Cerebellar nuclear complex (tissue), 1 donor: Measurements from ENCODE around the gene CCT7.
A peak's percentile ranks its signal among the peaks of the same experiment; 100 is the strongest.
"Not testable (repeated sequence)": the region's sequence is repeated elsewhere in the genome, so short reads cannot be mapped to it uniquely, and the experiment has no call there.

Experiments
- DNase-seq, 2 experiments: peaks; one replicate each; lab custom pipeline; 2025; lab: John Stamatoyannopoulos, UW

The CCT7 gene

DNA sequence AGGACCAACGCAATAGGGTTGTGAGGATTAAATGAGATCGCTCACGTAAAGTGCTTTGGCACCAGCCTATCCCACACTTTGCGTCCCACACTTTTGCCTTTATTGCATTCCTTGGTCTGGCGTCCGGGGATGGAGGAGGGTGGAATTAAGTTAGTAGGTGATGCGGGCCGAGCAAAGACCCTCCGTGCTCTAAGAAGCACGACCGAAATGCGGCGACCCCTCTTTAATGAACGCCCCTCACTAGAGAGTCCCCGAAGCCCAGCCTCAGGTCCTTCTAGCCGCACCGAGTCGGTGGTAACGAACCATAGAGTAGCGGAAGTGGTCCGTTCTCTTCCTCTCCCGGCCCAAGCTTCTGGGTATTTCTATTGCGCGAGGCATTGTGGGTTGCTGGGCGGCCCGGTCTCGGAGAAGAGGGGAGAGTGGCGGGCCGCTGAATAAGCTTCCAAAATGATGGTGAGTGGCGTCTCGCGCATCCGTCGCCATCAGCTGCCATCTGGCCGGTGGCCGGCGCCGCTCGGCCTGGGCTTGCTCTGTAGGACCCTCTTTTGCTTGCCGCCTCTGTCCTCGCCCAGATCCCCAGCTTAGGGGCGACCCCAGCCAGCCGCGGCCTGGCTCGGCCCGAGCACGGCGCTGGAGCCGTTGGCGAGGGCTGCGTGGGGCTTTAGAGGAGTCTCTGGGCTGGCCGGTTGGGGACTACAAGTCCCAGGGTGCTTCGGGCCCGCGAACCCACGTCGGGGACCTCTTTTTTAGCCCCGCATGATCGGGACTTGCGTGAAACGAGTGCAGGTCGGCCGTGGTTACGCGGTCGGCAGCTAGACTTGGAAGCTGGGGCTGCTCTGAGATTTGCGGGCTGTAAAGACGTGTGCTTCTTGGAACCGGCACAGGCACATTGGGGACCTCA is at the start of gene CCT7:
CCT7 (plus strand) TSS at position 377 of the 901 bp plus-strand sequence; CDS start at position 448, 71 bp downstream.
- peak; percentile 15 to 84 for DNase-seq

GRCh38 chr2:73185965-73186364 is 48.1 kb upstream of the CCT7 start:
- no peak for DNase-seq

DNA sequence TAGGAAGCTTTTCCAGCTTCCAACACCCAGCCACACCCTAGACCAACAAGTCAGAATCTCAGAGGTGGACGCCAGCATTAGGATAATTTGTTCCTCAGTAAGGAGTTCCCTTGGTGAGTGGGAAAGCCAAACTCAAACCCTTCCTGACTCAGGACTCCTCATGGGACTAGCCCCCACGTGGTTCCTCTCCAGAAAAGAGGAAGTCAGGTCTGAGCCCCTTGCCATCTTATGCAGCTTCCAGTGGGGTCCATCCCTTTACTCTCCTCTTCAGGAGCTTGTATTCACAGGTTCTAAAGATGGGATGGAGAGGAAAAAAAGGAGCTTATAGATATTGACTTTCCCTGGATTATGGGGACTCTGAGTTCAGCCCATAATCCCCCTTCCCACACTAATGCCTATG is 46.6 kb upstream of the CCT7 start:
- DNase-seq = no peak

GRCh38 chr2:73197579-73197978 is 36.5 kb upstream of the CCT7 start:
- DNase-seq = no peak

DNA sequence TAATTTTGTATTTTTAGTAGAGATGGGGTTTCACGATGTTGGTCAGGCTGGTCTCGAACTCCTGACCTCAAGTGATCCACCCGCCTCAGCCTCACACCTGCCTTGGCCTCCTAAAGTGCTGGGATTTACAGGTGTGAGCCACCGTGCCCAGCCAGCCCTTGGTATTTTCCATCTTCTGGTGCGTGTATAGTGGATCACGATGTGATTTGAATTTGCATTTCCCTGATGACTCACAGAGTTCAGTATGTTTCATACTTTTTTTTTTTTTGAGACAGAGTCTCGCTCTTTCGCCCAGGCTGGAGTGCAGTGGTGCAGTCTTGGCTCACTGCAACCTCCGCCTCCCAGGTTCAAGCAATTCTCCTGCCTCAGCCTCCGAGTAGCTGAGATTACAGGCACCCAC is 33.8 kb upstream of the CCT7 start:
- DNase-seq = not testable (repeated sequence)

DNA sequence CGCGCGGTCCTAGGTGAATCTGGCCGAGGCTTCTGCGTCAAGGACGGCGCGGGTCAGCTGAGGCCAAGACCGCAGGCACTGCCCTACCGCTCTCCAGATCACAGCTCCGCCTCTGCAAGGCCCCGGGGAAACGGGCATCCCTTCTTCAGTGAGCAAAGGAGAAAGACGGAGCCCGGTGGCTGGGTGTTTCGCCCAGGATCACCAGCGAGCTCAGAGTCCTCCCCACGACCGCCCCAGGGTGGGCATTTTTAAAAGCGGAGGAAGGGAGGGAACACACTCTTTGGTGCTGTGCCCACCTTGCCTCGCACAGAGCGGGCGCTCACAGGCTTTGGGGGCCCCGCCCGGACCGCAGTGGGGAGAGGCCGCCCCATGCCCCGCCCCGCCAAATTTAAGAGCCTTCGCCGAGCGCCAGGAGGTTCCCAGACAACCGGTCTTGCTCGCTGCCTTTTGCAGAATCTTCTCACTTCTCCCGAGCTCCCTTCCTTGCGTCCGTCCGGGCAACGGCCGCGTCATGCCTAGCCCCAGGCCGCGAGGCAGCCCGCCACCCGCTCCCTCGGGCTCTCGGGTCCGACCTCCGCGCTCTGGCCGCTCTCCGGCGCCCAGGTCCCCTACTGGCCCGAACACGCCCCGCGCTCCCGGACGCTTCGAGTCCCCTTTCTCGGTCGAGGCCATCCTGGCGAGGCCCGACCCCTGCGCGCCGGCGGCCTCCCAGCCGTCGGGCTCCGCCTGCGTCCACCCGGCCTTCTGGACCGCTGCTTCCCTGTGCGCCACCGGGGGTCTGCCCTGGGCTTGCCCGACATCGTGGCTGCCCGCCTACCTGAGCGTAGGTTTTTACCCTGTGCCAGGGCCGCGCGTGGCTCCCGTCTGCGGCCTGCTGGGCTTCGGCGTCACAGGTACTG is 31.7 kb upstream of the CCT7 start, which contains the start of gene NOTO:
NOTO (plus strand) TSS at position 419 of the 899 bp plus-strand sequence; CDS start at position 512, 93 bp downstream.
- no peak for DNase-seq

DNA sequence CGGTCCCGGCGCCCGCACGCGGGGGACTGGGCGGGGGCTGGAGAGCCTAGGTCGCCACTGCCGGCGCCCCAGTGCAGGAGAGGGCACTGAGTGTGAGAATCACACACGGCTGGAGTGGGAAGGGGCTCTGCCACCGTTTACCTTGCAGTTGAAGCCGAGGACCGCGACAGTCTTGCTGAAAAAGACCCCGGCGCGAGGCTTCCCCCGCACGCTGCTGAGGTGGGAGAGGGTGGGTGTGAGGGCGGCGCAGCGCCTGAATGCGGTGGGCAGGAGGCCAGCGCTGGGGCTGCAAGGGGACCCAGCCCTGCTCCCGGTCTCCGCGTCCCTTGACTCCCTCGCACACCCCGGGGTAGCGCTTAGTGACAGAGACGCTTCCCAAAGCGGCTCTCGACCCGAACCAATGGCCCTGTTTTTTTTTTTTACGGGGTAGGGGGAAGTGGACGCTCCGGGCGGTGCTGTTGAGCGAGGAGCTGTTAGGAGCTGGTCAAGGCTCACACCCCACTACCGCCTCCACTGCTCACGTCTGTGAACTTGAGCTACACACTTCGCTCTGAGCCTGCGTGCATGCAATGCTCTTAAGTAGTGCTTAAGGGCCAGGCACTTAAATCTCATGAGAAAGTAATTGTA is 30.9 kb upstream of the CCT7 start:
- no peak for DNase-seq

DNA sequence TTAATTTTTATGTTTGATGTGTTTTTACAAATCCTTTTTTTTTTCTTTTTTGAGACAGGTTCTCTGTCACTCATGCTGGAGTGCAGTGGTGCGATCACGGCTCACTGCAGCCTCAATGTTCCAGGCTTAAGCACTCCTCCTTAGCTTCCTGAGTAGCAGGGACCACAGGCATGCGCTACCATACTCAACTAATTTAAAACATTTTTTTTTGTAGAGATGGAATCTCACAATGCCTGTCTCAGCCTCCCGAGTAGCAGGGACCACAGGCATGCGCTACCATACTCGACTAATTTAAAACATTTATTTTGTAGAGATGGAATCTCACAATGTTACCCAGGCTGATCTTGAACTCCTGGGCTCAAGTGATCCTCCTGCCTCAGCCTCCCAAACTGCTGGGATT is 28.5 kb upstream of the CCT7 start:
- DNase-seq = no peak

- no peak for DNase-seq
Observed at GRCh38 chr2:73208258-73208657, 25.9 kb upstream of the CCT7 start.

- DNase-seq = no peak
Observed at GRCh38 chr2:73210019-73210418, 24.1 kb upstream of the CCT7 start.

GRCh38 chr2:73210696-73211095 is 23.4 kb upstream of the CCT7 start:
- DNase-seq = no peak

DNA sequence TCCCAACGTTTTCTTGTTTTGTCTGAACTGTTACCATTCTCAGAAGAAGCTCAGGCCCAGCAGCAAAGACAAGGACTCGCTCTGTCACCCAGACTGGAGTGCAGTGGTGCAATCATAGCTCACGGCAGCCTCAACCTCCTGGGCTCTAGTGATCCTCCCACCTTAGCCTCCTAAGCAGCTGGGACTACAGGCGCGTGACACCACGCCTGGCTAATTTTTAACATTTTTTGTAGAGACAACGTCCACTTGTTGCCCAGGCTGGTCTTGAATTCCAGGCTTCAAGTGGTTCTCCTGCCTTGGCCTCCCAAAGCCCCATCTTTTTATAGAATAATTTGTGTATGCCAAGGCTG is 22.0 kb upstream of the CCT7 start:
- no peak for DNase-seq

DNA sequence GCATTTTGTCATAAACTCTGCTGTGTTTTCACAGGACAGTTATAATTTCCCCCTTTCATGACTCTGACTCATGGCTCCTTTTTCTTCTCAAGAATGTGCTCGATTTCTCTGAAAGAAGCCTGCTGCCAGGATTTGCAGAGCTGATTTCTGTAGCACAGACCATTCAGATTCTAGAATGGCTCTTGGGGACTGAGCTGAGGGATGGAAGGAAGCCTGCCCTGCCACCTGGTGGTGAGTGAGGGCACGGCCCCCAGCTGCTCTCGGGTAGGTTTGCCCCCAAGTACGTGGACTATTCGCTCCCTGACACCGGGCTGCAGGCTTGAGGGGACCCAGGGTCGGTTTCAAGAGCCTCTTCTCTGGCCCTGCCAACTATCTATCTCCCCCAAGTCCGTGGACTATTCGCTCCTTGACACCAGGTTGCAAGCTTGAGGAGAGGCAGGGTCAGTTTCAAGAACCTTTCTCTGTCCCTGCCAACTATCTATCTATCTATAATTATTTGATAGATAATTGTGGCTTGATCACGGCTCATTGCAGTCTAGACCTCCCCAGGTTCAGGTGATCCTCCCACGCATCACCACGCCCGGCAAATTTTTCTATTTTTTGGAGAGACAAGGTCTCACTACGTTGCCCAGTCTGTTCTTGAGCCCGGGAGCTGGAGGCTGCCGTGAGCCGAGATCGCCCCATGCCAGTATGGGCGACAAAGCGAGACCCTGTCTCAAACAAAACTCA is 21.5 kb upstream of the CCT7 start:
- DNase-seq = no peak

GRCh38 chr2:73214120-73215035 is 19.7 kb upstream of the CCT7 start, which contains the start of gene SMYD5:
TSS of gene SMYD5 (plus strand) at chr2:73214245. CDS start at chr2:73214267, 22 bp downstream.
- peak in 1 of 2 experiments; percentile 16 for DNase-seq

DNA sequence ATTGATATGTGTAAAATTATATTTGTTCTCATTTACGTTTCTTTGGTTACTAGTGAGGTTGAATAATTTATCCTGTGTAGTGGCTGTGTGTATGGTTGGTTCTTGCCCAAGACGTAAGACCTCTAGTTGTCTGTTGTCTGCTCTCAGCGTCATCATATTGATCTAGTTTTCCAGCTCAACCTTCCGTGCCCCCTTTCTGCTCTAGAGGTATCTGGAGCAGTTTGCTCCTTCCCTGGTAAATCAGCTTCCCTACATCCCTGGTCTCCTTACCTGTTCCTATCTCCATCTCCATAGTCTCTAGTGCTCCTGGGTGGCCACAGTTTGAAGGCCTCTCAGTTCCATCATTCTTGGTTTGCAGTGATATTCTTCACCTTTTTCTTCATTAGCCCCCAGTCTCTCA is 18.9 kb upstream of the CCT7 start:
- DNase-seq = no peak

DNA sequence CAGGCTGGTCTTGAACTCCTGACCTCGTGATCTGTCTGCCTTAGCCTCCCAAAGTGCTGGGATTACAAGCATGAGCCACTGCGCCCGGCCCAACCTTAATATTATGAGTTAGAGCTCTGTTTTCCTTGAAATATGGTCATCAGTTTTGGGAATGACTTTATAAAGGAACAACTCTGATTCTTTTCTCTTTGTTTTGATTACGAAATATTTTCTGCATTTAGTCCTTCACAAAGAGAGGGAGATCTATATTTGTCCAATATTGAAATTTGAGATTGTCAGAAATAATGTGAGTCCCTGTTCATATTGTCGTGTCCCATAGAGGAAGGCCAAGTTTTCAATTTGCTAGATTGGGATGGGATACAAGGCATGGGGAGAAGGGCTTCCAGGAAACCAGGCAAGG is 16.9 kb upstream of the CCT7 start:
- DNase-seq = no peak

DNA sequence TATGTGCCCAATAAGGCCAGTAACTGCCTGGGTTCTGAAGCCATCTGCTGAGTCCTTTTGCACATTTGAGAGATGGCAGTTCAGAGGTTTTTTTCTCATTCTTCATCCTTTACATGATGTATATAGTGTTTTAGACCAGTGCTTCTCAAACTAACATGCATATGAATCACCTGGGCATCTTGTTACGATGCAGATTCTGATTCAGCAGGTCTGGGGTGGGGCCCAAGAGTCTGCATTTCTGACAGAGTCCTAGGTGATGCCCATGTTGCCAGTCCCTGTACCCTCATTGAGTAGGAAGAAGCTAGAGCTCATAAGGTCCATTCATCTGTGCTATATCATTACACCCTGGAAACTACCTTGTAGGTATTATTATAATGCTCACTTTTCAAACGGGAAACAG is 16.3 kb upstream of the CCT7 start:
- no peak for DNase-seq

DNA sequence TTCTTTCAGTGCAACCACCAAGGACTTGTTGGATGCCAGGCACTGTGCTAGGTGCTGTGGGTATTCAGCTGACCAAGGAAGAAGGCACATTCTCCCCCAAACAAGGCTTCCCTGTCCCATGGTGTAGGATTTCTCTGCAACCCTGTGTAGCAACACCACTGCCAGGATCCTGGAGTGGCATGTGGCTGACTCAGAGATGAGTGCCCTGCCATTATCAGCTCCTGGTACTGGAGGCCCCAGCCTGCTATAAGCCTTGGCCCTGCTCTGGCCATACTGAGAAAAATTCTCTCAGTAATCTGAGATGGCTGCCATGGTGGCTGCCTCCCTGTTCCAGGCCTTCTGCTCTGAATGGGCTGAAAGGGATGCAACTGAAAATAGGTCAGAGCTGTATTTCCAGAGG is 15.8 kb upstream of the CCT7 start:
- DNase-seq = no peak

- no peak for DNase-seq
Observed at GRCh38 chr2:73223821-73224220, 10.3 kb upstream of the CCT7 start.
